NB4 (cell line): ENCODE results near the gene ADH1A.

Experiments
- CTCF ChIP-seq: IDR thresholded peaks from one replicate; pipeline ENCODE4 v1.5.1; 2012; ENCODE audit warnings: low read depth, low read length
- POLR2A ChIP-seq: IDR thresholded peaks from 2 replicates; pipeline ENCODE4 v1.6.1; 2011; ENCODE audit warnings: mild to moderate bottlenecking; ENCODE audit not compliant: insufficient read length; ENCODE audit errors: extremely low read depth

GRCh38 chr4:99275885-99276284 lies 14.9 kb downstream of the ADH1A start:
- TF ChIP-seq CTCF (no peak), POLR2A (no peak)
